Sigmoid colon (tissue), 7 donors: ENCODE results near the gene TSPAN18. TPM values are rescaled to one million over a fixed set of nuclear protein-coding genes. Genes with fewer than 3 reads are reported as not detected.
A peak's percentile ranks its signal among the peaks of the same experiment; 100 is the strongest.

Source experiments
- DNase-seq: peaks from one replicate; pipeline ENCODE4 v3.0.0-alpha.2; 2019
- H3K27ac ChIP-seq, 4 donors: fragments of 200-600 bp; sonication (generic); one replicate each; pipeline ENCODE4 v1.5.1; 2016 to 2019; ENCODE audit warnings: mild to moderate bottlenecking in 1 of 4
- H3K27me3 ChIP-seq, 3 donors: fragments of 200-600 bp; sonication (generic); one replicate each; pipeline ENCODE4 v1.5.1; 2019; ENCODE audit warnings: mild to moderate bottlenecking in 1 of 3
- H3K36me3 ChIP-seq, 4 donors: fragments of 200-600 bp; sonication (generic); one replicate each; pipeline ENCODE4 v1.5.1; 2016 to 2019
- H3K4me1 ChIP-seq, 4 donors: fragments of 200-600 bp; sonication (generic); one replicate each; pipeline ENCODE4 v1.5.1; 2017 to 2019
- H3K4me3 ChIP-seq, 4 donors: fragments of 200-600 bp; sonication (generic); one replicate each; pipeline ENCODE4 v1.5.1; 2017 to 2019; ENCODE audit warnings: mild to moderate bottlenecking in 2 of 4, moderate library complexity in 1 of 4
- H3K9me3 ChIP-seq, 4 donors: fragments of 200-600 bp in 3 of 4; sonication (generic) in 3 of 4; one replicate each; pipeline versions ENCODE4 v1.5.1 to v1.6.1; 2013 to 2019
- EP300 ChIP-seq, 4 donors: sonication (generic); formaldehyde crosslinking; IDR thresholded peaks; one replicate each; pipeline ENCODE4 v1.6.1; 2017; ENCODE audit warnings: antibody characterized with exemption in 4 of 4
- POLR2A ChIP-seq, 2 donors: fragments of 450-650 bp; IDR thresholded peaks; one replicate each; pipeline ENCODE4 v1.6.1; 2016; ENCODE audit warnings: antibody characterized with exemption in 2 of 2, mild to moderate bottlenecking in 2 of 2, moderate library complexity in 2 of 2
- POLR2AphosphoS5 ChIP-seq, 4 donors: sonication (generic); formaldehyde crosslinking; IDR thresholded peaks; one replicate each; pipeline ENCODE4 v1.6.1; 2017; ENCODE audit warnings: antibody characterized with exemption in 4 of 4
- WGBS, 2 donors: extraction: QIAGEN DNeasy Blood & Tissue Kit; methylation state at CpG; one replicate each; pipeline ENCODE4 v1.1.7; 2013; 5-methylcytosine and 5-hydroxymethylcytosine counted together
- intact Hi-C: fragments of 100-400 bp; cut with DNase I; formaldehyde crosslinking; loops from one replicate; pipeline ENCODE4 v1.15.1; 2023
- polyA plus RNA-seq, 3 donors: library from polyadenylated mRNA; stranded (reverse); fragments of 200-250 nt; gene quantifications; one replicate each; pipeline ENCODE4 v1.2.3, GENCODE V29; 2013
- total RNA-seq, 4 donors: library from RNA; depleted of rRNA; stranded (reverse); fragments of >200 nt; gene quantifications; one replicate each; pipeline ENCODE4 v1.1.0, GENCODE V29; 2016
- TF ChIP-seq, protein P1 (sequence below), 4 experiments: fragments of 450-650 bp in 3 of 4; fragments of 200-600 bp in 1 of 4; IDR thresholded peaks; one replicate each; pipeline ENCODE4 v1.5.1; 2016 to 2019; ENCODE audit warnings: antibody characterized with exemption in 4 of 4, mild to moderate bottlenecking in 3 of 4, moderate library complexity in 2 of 4
- donor health status: healthy with polysubstance abuse.
- donor health status: Bipolar disorder and iron deficiency.
- donor health status: healthy.

The TSPAN18 gene
- total and polyA plus RNA-seq, 7 donors = 0.23 to 75.3 (median 13.8) TPM

DNA sequence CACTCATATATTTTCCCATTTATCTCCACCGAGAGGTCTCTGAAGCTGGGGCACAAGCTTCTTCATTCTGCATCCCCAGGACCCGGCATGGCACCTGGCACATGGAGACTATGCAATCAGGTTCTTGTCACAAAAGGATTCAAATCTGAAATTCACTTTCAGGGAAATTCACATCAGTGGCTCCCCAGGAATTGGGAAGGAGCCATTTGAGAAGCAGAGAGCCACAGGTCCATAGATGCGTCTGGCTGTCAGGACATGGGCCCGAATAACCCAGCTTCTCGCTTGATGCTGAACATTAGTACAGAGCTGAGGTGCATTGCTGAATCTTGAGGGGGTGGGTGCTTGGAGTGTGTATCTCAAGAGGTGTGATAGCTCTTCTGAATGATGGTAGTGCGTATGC, 82.5 kb downstream of the TSPAN18 start:
- Histone ChIP-seq H3K36me3 (no peaks in the 10 kb centered on the region), H3K4me1 (peaks cover 0 to 81% (median 61%) of the 10 kb centered on the region in 4 donors), H3K9me3 (no peaks in the 10 kb centered on the region), H3K27ac (peak overlapping the region in 1 of 4 donors; percentile 4), H3K4me3 (no peak overlapping the region), H3K27me3 (no peaks in the 10 kb centered on the region)
- 79% methylated on average over 6 of the region's 6 CpGs for WGBS, 2 donors
- TF ChIP-seq POLR2A (IDR thresholded peaks at IDR 0.05) (no peak), POLR2AphosphoS5 (IDR thresholded peaks at IDR 0.05) (no peak), EP300 (IDR thresholded peaks at IDR 0.05) (no peak)
- TF ChIP-seq, protein P1, sequence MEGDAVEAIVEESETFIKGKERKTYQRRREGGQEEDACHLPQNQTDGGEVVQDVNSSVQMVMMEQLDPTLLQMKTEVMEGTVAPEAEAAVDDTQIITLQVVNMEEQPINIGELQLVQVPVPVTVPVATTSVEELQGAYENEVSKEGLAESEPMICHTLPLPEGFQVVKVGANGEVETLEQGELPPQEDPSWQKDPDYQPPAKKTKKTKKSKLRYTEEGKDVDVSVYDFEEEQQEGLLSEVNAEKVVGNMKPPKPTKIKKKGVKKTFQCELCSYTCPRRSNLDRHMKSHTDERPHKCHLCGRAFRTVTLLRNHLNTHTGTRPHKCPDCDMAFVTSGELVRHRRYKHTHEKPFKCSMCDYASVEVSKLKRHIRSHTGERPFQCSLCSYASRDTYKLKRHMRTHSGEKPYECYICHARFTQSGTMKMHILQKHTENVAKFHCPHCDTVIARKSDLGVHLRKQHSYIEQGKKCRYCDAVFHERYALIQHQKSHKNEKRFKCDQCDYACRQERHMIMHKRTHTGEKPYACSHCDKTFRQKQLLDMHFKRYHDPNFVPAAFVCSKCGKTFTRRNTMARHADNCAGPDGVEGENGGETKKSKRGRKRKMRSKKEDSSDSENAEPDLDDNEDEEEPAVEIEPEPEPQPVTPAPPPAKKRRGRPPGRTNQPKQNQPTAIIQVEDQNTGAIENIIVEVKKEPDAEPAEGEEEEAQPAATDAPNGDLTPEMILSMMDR (IDR thresholded peaks at IDR 0.05) = no peak
- DNase-seq = no peak
- intact Hi-C loops = no loop called here

DNA sequence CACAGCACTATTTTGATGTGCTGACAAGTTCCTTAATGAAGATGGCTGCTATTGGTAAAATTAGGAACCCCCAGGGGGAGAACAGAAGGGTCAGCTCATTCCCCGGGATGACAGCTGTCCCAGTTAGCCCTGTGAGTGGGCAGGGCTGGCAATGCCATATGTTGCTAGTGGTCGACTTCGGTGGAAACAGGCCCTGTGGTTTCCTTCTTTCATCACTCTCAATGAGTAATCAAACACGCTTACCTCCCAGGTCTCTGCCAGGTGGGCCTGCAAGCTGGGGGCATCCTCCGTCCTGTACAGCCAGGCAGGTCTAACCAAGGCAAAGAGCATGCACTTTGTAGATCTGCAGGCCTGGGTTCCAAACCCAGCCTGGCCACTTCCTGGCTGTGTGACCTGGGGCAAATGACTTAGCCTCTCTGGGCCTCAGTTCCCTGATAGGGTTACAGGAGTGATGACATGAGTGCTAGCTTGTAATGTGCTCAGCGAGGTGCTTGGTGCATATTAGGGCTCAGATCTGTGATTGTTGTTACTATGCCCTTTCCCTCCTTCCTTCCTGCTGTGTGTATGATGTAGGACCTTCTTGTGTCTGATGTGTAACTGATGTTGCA, 85.2 kb downstream of the TSPAN18 start:
- 70 to 76% methylated on average over 6 of the region's 6 CpGs for WGBS, 2 donors
- H3K27ac ChIP-seq = peak overlapping the region in 1 of 4 donors; percentile 41
- no peaks in the 10 kb centered on the region for H3K36me3 ChIP-seq
- peaks cover 0 to 76% (median 53%) of the 10 kb centered on the region in 4 donors for H3K4me1 ChIP-seq
- intact Hi-C loops = no loop called here
- TF ChIP-seq, protein P1 (IDR thresholded peaks at IDR 0.05) = no peak
- TF ChIP-seq POLR2A (IDR thresholded peaks at IDR 0.05) = no peak
- no peak for TF ChIP-seq POLR2AphosphoS5 (IDR thresholded peaks at IDR 0.05)
- TF ChIP-seq EP300 (IDR thresholded peaks at IDR 0.05) = no peak
- H3K27me3 ChIP-seq = no peaks in the 10 kb centered on the region
- no peak overlapping the region for H3K4me3 ChIP-seq
- DNase-seq = no peak
- no peaks in the 10 kb centered on the region for H3K9me3 ChIP-seq

DNA sequence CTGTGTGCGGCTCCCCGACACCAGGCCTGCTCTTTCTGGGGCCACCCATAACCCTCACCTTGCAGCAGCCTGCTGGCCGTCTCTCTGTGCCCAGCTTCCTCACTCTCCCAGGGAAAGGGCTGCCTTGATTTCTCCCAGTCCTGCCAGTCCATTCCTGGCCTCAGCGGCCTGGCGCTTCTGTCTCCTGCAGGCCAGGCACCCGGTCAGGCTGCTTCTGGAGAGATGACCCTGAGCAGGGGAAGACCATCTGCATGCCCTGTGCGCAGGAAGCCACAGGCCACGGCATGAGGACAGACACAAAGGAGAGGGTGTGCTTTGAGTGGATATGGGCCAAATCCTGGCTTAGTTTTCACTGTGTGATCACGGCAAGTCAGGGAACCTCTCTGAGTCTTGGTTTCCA, 86.2 kb downstream of the TSPAN18 start:
- H3K36me3 ChIP-seq = no peaks in the 10 kb centered on the region
- peaks cover 0 to 76% (median 56%) of the 10 kb centered on the region in 4 donors for H3K4me1 ChIP-seq
- TF ChIP-seq EP300 (IDR thresholded peaks at IDR 0.05) (no peak), POLR2A (IDR thresholded peaks at IDR 0.05) (no peak), POLR2AphosphoS5 (IDR thresholded peaks at IDR 0.05) (no peak)
- TF ChIP-seq, protein P1 (IDR thresholded peaks at IDR 0.05) = no peak
- intact Hi-C loops = no loop called here
- WGBS, 2 donors = 82 to 91% methylated on average over 9 of the region's 9 CpGs
- peak overlapping the region in 2 of 4 donors; percentile 29 to 41 for H3K27ac ChIP-seq
- no peaks in the 10 kb centered on the region for H3K9me3 ChIP-seq
- no peak overlapping the region for H3K4me3 ChIP-seq
- no peaks in the 10 kb centered on the region for H3K27me3 ChIP-seq
- DNase-seq = no peak

DNA sequence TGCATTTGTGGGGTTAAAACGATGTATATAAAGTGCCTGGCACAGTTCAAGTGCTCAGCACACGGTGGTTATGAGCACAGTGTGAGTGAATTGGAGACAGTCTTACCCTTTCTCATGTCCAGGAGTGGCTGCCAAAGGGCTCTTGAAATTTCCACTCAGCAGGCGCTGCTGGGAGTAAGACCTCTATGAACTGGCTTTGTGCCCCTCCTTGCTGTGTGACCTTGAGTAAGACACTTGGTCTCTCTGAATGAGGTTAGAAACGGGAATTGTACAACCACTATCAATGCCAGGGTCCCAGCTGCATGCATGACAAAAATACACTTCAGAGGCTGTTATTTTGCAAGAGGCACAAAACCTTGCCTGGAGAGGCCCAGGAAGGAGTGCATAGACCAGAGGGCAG, 86.6 kb downstream of the TSPAN18 start:
- intact Hi-C loops = no loop called here
- WGBS, 2 donors = 72 to 74% methylated on average over 4 of the region's 4 CpGs
- peak overlapping the region in 2 of 4 donors; percentile 29 to 41 for H3K27ac ChIP-seq

More for the DNA sequence above, 86.6 kb downstream of the TSPAN18 start:
- no peak for DNase-seq
- Histone ChIP-seq H3K4me3 (no peak overlapping the region), H3K4me1 (peaks cover 0 to 79% (median 58%) of the 10 kb centered on the region in 4 donors), H3K9me3 (no peaks in the 10 kb centered on the region), H3K27me3 (no peaks in the 10 kb centered on the region), H3K36me3 (no peaks in the 10 kb centered on the region)
- TF ChIP-seq POLR2A (IDR thresholded peaks at IDR 0.05) (no peak), POLR2AphosphoS5 (IDR thresholded peaks at IDR 0.05) (no peak), EP300 (IDR thresholded peaks at IDR 0.05) (no peak)
- TF ChIP-seq, protein P1 (IDR thresholded peaks at IDR 0.05) = no peak
